ENCODE data around the gene KLHL36.
A peak's percentile ranks its signal among the peaks of the same experiment; 100 is the strongest.

Gene KLHL36

DNA sequence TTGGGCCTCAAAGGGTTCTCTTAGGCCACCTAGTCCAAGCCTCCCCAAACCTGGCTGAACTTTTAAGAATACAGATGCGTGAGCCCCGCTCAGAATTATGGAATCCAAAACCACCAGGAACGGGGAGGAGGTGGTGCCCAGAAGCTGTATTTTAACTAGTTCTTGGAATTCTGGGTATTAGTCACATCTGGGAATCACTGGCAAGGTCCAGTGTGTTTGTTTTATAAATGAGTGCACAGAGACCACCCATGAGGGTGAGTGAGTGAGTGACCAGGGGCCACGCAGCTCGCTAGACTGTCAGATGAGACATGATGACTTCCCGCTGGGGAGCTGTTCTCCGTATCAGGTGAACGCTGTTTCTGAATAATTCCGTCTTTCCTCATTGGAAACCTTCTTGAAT lies 14.2 kb downstream of the KLHL36 start:
- TF ChIP-seq, protein P1, sequence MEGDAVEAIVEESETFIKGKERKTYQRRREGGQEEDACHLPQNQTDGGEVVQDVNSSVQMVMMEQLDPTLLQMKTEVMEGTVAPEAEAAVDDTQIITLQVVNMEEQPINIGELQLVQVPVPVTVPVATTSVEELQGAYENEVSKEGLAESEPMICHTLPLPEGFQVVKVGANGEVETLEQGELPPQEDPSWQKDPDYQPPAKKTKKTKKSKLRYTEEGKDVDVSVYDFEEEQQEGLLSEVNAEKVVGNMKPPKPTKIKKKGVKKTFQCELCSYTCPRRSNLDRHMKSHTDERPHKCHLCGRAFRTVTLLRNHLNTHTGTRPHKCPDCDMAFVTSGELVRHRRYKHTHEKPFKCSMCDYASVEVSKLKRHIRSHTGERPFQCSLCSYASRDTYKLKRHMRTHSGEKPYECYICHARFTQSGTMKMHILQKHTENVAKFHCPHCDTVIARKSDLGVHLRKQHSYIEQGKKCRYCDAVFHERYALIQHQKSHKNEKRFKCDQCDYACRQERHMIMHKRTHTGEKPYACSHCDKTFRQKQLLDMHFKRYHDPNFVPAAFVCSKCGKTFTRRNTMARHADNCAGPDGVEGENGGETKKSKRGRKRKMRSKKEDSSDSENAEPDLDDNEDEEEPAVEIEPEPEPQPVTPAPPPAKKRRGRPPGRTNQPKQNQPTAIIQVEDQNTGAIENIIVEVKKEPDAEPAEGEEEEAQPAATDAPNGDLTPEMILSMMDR (IDR thresholded peaks at IDR 0.05; ENCODE audit: borderline replicate concordance, control extremely low read depth, extremely low read depth, insufficient read depth, missing control alignments): no peak
- DNase-seq (ENCODE audit: low spot score): no peak
- in situ Hi-C loops (cut with MboI; ENCODE audit: low sequenced_read_pairs, unreplicated experiment): no loop called here

- TF ChIP-seq, protein P1 (IDR thresholded peaks at IDR 0.05; ENCODE audit: borderline replicate concordance, control extremely low read depth, extremely low read depth, insufficient read depth, missing control alignments): no peak
- in situ Hi-C loops (cut with MboI; ENCODE audit: low sequenced_read_pairs, unreplicated experiment): no loop called here
- DNase-seq (ENCODE audit: low spot score): peak; percentile 53
Measured at GRCh38 chr16:84663433-84664101, 15.3 kb downstream of the KLHL36 start.

DNA sequence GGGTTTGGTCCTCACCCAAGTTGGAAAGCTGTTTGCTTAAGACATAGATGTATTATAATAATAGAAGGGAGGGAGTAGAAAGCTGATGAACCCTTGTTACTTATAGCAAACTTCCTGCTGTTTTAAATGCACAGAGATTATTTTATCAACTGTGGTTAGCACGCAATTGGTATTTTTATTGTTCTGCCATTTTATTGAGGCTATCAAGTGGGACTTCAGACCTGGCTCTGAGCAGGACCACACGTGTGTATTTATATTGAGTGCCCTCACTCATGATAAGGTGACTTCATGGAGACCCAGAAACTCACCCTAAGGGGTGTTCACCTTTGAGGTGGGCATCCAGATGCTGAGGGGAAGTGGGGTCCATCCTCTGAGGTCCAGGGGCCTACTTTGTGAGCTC lies 17.0 kb downstream of the KLHL36 start:
- no peak for DNase-seq (ENCODE audit: low spot score)
- TF ChIP-seq, protein P1 (IDR thresholded peaks at IDR 0.05; ENCODE audit: borderline replicate concordance, control extremely low read depth, extremely low read depth, insufficient read depth, missing control alignments): no peak
- in situ Hi-C loops (cut with MboI; ENCODE audit: low sequenced_read_pairs, unreplicated experiment): no loop called here

DNA sequence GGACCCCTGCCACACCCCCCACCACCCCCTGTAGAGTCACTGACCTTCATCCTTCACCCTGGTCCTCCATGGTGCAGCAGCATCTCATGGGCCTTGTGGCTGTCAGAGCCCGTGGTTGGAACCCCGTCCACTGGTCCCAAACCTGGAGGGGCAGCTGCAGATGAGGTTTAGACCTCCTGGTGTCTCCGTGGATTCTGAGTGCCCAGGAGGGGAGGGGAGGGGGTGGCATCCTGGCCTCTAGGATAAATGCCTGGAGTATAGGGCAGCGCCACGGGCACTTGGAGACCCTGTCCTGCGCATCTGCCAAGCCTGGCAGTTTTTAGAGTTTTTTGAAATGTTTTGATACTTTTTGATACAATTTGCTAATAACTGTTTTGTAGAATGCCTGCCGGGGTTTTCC lies 17.5 kb downstream of the KLHL36 start:
- in situ Hi-C loops (cut with MboI; ENCODE audit: low sequenced_read_pairs, unreplicated experiment): no loop called here
- DNase-seq (ENCODE audit: low spot score): no peak
- TF ChIP-seq, protein P1 (IDR thresholded peaks at IDR 0.05; ENCODE audit: borderline replicate concordance, control extremely low read depth, extremely low read depth, insufficient read depth, missing control alignments): no peak

DNA sequence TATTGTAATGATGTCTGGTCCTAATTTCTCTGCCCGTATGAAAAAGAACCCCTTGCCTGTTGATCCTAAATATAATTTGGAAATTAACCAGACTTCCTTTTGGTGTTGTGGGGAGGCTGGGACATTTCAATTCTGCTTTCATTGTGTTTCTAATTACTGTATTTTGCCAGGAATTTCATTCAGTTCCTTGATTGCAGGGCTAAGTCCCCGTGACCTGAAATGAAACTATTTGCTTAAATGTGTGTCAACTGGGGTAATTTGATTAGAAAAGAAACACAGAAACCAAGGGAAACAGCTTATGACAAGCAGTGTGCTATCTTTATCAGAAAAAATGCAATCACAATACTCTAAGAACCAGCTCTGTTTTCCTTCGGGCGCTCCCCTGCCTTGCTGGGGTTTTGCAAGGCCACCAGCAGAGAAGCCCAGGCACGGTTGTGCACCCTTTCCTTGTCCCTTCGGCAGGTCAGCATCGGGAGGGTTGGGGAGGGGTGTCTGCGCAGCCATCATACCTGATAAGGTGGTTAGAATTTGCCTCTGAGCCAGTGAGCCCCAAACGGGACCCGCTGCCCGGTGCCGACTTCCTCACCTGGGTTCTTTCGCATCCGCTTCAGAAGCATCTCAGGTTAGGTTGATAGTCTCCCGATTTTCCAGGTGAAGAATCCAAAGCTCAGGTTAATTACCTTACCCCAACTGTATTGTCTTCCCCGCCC lies 19.4 kb downstream of the KLHL36 start:
- DNase-seq (ENCODE audit: low spot score): no peak
- in situ Hi-C loops (cut with MboI; ENCODE audit: low sequenced_read_pairs, unreplicated experiment): no loop called here
- TF ChIP-seq, protein P1 (IDR thresholded peaks at IDR 0.05; ENCODE audit: borderline replicate concordance, control extremely low read depth, extremely low read depth, insufficient read depth, missing control alignments): no peak

GRCh38 chr16:84670063-84670462 lies 21.8 kb downstream of the KLHL36 start:
- no peak for DNase-seq (ENCODE audit: low spot score)
- TF ChIP-seq, protein P1 (IDR thresholded peaks at IDR 0.05; ENCODE audit: borderline replicate concordance, control extremely low read depth, extremely low read depth, insufficient read depth, missing control alignments): no peak
- in situ Hi-C loops (cut with MboI; ENCODE audit: low sequenced_read_pairs, unreplicated experiment): no loop called here
